Parathyroid adenoma (tissue), 2 donors: ENCODE results near the gene CYB561D1.
A peak's percentile ranks its signal among the peaks of the same experiment; 100 is the strongest.

Experiments used
- H2AFZ ChIP-seq: fragments of 300-600 bp; sonication (generic); one replicate; pipeline ENCODE4 v1.7.0; 2017; ENCODE audit warnings: antibody characterized with exemption, mild to moderate bottlenecking
- H3K27ac ChIP-seq: fragments of 300-600 bp; sonication (generic); one replicate; pipeline ENCODE4 v1.7.0; 2017
- H3K27me3 ChIP-seq: fragments of 300-600 bp; sonication (generic); one replicate; pipeline ENCODE4 v1.7.0; 2017; ENCODE audit warnings: low read length; ENCODE audit not compliant: control insufficient read depth, insufficient read depth
- H3K36me3 ChIP-seq: fragments of 300-600 bp; sonication (generic); one replicate; pipeline ENCODE4 v1.7.0; 2017; ENCODE audit warnings: low read length; ENCODE audit not compliant: control insufficient read depth, insufficient read depth
- H3K4me1 ChIP-seq: fragments of 300-600 bp; sonication (generic); one replicate; pipeline ENCODE4 v1.7.0; 2017; ENCODE audit warnings: control low read depth
- H3K4me2 ChIP-seq: fragments of 300-600 bp; sonication (generic); one replicate; pipeline ENCODE4 v1.7.0; 2017; ENCODE audit warnings: low read length
- H3K4me3 ChIP-seq: fragments of 300-600 bp; sonication (generic); one replicate; pipeline ENCODE4 v1.7.0; 2017; ENCODE audit warnings: low read depth, low read length
- H3K79me2 ChIP-seq: fragments of 300-600 bp; sonication (generic); one replicate; pipeline ENCODE4 v1.7.0; 2017; ENCODE audit warnings: control low read depth
- H3K9ac ChIP-seq: fragments of 300-600 bp; sonication (generic); one replicate; pipeline ENCODE4 v1.7.0; 2017; ENCODE audit warnings: mild to moderate bottlenecking
- H3K9me3 ChIP-seq: fragments of 300-600 bp; sonication (generic); one replicate; pipeline ENCODE4 v1.7.0; 2017; ENCODE audit warnings: low read length; ENCODE audit not compliant: control insufficient read depth
- CTCF ChIP-seq: fragments of 300-600 bp; sonication (generic); IDR thresholded peaks from one replicate; pipeline ENCODE4 v1.7.0; 2017; ENCODE audit warnings: antibody characterized with exemption, mild to moderate bottlenecking
- donor health status: primary hyperparathyroidism.

Gene CYB561D1

GRCh38 chr1:109490934-109491302 is 3.0 kb upstream of the CYB561D1 start:
- Histone ChIP-seq H3K9me3 (no peaks in the 10 kb centered on the region), H3K4me2 (no peak overlapping the region), H3K27ac (no peak overlapping the region), H3K36me3 (no peaks in the 10 kb centered on the region), H3K27me3 (no peaks in the 10 kb centered on the region), H3K79me2 (no peaks in the 10 kb centered on the region), H3K4me1 (no peaks in the 10 kb centered on the region), H2AFZ (no peak overlapping the region), H3K4me3 (no peak overlapping the region), H3K9ac (no peak overlapping the region)
- TF ChIP-seq CTCF, result no peak

GRCh38 chr1:109491372-109491771 is 2.5 kb upstream of the CYB561D1 start:
- Histone ChIP-seq H3K79me2 (no peaks in the 10 kb centered on the region), H3K27ac (no peak overlapping the region), H3K27me3 (no peaks in the 10 kb centered on the region), H3K4me1 (no peaks in the 10 kb centered on the region), H3K9me3 (no peaks in the 10 kb centered on the region), H3K4me3 (no peak overlapping the region), H3K9ac (no peak overlapping the region), H3K4me2 (no peak overlapping the region), H3K36me3 (no peaks in the 10 kb centered on the region), H2AFZ (no peak overlapping the region)
- no peak for TF ChIP-seq CTCF

- Histone ChIP-seq H3K9ac (no peak overlapping the region), H3K36me3 (no peaks in the 10 kb centered on the region), H2AFZ (no peak overlapping the region), H3K4me3 (no peak overlapping the region), H3K9me3 (no peaks in the 10 kb centered on the region), H3K79me2 (no peaks in the 10 kb centered on the region), H3K4me2 (no peak overlapping the region), H3K4me1 (no peaks in the 10 kb centered on the region), H3K27me3 (no peaks in the 10 kb centered on the region), H3K27ac (no peak overlapping the region)
- no peak for TF ChIP-seq CTCF
Observed at GRCh38 chr1:109492779-109493178, 1.1 kb upstream of the CYB561D1 start.

GRCh38 chr1:109493227-109493626 is 667 bp upstream of the CYB561D1 start:
- no peaks in the 10 kb centered on the region for H3K36me3 ChIP-seq
- no peaks in the 10 kb centered on the region for H3K79me2 ChIP-seq
- H3K4me2 ChIP-seq, result no peak overlapping the region
- H3K27ac ChIP-seq, result no peak overlapping the region
- H2AFZ ChIP-seq, result peak overlapping the region; percentile 90
- no peak overlapping the region for H3K4me3 ChIP-seq
- no peak overlapping the region for H3K9ac ChIP-seq
- H3K27me3 ChIP-seq, result no peaks in the 10 kb centered on the region
- H3K4me1 ChIP-seq, result no peaks in the 10 kb centered on the region
- H3K9me3 ChIP-seq, result no peaks in the 10 kb centered on the region
- TF ChIP-seq CTCF, result no peak

GRCh38 chr1:109495738-109496137 is 1.8 kb downstream of the CYB561D1 start:
- no peaks in the 10 kb centered on the region for H3K4me1 ChIP-seq
- no peak overlapping the region for H3K27ac ChIP-seq
- H3K27me3 ChIP-seq, result no peaks in the 10 kb centered on the region
- no peak overlapping the region for H3K4me3 ChIP-seq
- no peaks in the 10 kb centered on the region for H3K9me3 ChIP-seq
- no peaks in the 10 kb centered on the region for H3K36me3 ChIP-seq
- H3K9ac ChIP-seq, result no peak overlapping the region
- no peaks in the 10 kb centered on the region for H3K79me2 ChIP-seq
- no peak for TF ChIP-seq CTCF
- no peak overlapping the region for H2AFZ ChIP-seq
- H3K4me2 ChIP-seq, result no peak overlapping the region
